HG03175 (cell line): Measurements from ENCODE around the gene CABP4.
"Not testable (repeated sequence)": the region's sequence is repeated elsewhere in the genome, so short reads cannot be mapped to it uniquely, and the experiment has no call there.

ENCODE experiments used
- ATAC-seq: cut with Tn5 transposase; IDR thresholded peaks from one replicate; pipeline ENCODE4 v1.9.1; 2021; ENCODE audit warnings: mild to moderate bottlenecking, moderate library complexity; ENCODE audit not compliant: unreplicated experiment

CABP4 gene

DNA sequence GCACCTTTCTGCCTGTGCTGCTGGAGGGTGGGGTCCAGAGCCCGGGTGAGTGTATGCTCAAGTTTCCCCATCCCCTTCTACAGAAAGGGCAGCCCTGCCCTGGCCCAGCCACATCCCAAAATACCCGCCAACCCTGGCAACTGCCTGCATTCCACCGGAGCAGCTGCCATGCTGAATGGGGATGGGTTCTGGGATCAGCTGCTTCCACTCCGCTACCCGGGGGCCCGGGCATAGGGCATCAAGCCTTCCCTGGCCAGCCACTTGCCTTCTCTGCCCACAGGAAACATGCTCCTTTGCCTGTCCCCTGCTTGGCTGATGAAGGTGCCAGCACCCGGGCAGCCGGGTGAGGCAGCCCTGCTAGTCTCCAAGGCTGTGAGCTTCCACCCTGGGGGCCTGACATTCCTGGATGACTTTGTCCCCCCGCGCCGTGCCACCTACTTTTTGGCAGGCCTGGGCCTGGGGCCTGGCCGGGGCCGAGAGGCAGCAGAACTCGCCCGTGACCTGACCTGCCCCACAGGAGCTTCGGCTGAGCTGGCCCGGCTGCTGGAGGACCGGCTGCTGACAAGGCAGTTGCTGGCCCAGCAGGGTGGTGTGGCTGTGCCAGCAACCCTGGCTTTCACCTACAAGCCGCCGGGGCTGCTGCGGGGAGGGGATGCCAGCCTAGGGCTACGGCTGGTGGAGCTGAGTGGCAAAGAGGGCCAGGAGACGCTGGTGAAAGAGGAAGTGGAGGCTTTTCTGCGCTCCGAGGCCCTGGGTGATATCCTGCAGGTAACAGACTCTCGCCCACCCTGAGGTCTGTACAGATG, 36.5 kb upstream of the CABP4 start:
- ATAC-seq: no peak

DNA sequence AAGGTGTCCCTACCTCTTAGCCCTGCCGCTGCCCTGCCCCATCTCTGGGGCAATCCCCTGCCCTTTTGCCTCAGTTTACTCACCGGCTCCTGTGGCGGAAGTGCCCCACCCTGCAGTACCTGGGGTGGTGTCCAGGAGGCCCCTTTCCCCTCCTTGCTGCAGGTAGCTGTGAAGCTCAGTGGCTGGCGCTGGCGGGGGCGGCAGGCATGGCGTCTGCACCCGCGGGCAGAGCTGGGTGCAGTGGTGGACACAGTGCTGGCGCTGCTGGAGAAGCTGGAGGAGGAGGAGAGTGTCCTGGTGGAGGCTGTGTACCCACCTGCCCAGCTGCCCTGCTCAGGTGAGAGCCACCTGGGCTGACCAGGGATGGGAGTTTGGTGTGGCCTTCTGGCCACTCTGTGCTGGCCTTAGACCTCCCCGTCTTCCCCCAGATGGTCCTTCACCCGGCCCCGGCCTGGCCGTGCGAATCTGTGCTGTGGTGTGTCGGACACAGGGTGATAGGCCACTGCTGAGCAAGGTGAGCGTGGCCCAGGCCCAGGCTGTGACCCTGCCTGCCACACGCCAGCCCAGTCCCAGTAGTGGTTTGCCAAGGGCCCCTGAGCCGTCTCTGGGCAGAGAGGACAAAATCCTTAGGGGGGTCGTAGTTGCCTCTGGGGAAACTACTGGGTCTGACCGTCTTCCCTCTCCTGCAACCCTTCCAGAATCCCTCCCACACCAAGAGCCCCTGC, 35.7 kb upstream of the CABP4 start:
- no peak for ATAC-seq

DNA sequence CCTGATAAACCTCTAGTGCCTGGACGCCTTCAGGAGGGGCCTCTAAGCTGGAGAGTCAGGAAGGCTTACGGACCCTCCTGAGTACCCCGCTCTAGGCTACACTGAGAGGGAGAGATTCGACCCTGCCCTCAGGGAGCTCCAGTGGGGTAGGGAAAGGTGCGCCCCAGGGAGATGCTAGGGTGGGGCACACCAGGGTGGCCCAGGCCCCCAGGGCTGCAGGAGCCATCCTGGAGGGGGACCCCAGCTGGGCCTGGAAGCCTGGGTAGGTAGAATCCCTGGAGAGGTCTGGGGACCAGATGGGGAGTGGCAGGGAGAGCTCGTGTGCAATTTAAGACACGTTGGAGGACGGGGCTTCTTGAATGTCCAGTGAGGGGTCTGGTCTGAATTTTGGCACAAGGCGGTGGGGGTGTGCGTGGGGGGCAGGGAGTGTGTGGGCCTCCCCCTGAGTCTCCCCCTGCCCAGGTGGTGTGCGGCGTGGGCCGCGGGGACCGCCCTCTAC, 35.0 kb upstream of the CABP4 start:
- no peak for ATAC-seq

DNA sequence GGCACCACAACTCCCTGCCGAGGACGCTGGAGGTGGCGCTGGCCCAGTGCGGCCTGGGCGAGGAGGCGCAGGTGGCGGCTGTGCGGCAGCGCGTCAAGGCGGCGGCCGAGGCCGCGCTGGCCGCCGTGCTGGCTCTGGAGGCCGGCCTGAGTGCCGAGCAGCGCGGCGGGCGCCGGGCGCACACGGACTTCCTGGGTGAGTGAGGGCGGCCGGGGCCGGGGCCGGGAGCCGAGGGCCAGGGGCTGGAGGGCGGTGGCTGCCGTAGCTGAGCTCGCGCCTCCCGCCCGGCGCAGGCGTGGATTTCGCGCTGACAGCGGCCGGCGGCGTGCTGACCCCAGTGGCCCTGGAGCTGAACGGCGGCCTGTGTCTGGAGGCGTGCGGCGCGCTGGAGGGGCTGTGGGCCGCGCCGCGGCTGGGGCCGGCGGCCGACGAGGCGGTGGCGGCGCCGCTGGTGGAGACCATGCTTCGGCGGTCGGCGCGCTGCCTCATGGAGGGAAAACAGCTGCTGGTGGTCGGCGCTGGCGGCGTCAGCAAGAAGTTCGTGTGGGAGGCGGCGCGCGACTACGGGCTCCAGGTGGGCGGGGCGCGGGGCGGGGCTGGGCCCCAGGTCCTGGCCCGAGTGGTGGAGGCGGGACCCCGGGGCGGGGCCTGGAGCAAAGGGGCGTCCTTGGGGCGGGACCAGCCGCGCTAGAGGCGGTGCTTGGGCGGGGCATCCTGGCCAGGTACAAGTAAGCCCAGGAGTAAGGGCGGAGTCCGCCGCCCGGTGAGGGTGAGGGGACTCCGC, 34.3 kb upstream of the CABP4 start:
- ATAC-seq: peak; percentile 86

DNA sequence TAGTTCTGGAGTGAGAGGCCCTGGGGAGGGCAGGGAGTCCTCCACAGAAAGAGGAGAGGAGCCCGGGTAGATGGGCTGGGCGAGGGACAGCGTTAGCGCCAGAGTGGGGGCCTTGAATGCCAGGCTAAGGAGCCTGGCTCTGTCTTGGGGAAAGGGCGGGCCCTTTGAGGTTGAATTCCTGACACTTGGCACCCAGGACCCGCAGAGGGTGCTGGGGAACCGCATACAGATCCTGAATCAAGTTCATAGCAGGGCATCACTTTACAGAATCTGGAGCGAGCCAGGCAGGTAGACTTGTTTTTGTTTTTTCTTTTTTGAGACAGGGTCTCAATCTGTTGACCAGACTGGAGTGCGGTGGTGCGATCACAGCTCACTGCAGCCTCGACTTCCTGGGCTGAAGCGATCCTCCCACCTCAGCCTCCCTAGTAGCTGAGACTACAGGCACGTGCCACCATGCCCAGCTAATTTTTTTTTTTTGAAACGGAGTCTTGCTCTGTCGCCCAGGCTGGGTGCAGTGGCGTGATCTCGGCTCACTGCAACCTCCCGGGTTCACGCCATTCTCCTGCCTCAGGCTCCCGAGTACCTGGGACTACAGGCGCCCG, 33.6 kb upstream of the CABP4 start:
- no peak for ATAC-seq

DNA sequence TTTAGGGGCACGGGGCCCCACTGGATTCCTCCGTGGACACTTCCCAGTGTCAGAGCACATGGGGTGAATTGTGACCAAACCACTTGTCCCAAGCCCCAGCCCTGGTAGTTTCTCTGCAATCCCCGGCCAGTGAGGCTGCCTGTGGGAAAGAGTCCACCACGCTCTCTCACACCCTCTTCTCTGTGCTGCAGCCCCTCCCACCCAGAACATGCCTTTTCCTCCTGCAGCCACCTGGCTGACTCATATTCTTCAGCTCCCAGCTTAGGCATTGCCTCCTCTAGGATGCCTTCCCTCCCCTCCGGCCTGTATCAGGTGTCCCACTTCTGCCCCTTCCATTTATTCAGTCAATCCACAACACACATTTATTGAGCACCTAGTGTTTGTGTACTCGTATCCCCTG, 32.3 kb upstream of the CABP4 start:
- ATAC-seq: no peak

DNA sequence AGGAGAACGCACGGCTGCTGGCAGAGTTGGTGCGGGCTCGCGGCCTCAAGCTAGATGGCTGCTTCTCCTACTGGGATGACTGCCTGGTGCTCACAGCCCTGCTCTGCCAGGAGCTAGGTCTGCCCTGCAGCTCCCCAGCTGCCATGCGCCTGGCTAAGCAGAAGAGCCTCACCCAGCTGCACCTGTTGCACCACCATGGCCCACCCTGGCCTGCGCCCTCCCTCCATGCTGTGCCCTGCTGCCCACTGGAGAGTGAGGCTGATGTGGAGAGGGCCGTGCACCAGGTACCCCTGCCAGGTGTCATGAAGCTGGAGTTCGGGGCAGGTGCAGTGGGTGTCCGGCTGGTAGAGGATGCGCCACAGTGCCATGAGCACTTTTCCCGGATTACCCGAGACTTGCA, 31.7 kb upstream of the CABP4 start:
- ATAC-seq: no peak

DNA sequence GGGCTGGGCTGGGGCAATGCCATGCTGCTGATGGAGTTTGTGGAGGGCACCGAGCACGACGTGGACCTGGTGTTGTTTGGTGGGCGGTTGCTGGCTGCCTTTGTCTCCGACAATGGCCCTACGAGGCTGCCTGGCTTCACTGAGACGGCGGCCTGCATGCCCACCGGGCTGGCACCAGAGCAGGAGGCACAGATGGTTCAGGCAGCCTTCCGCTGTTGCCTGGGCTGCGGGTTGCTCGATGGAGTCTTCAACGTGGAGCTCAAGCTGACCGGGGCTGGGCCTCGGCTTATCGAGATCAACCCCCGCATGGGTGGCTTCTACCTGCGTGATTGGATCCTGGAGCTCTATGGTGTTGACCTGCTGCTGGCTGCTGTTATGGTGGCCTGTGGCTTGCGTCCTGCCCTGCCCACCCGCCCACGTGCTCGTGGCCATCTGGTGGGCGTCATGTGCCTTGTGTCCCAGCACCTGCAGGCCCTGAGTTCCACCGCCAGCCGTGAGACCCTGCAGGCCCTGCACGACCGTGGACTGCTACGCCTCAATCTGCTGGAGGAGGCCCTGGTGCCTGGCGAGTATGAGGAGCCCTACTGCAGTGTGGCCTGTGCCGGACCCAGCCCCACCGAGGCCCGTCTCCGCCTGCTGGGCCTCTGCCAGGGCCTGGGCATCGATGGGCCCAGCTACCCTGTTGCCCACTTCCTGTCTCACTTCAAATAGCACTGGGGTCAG, 31.1 kb upstream of the CABP4 start:
- ATAC-seq: no peak

DNA sequence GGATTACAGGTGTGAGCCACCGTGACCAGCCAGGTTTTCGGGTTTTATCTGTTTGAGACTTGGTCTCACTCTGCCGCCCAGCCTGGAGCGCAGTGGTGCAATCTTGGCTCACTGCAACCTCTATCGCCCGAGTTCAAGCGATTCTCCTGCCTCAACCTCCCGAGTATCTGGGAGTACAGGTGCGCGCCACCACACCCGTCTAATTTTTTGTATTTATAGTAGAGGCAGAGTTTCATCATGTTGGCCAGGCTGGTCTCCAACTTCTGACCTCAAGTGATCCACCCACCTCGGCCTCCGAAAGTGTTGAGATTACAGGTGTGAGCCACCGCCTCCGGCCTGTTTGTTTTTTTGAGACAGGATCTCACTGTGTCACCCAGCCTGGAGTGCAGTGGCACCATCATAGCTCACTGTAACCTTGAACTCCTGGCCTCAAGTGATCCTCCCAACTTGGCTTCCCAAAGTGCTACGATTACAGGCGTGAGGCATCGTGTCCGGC, 27.7 kb upstream of the CABP4 start:
- not testable (repeated sequence) for ATAC-seq

DNA sequence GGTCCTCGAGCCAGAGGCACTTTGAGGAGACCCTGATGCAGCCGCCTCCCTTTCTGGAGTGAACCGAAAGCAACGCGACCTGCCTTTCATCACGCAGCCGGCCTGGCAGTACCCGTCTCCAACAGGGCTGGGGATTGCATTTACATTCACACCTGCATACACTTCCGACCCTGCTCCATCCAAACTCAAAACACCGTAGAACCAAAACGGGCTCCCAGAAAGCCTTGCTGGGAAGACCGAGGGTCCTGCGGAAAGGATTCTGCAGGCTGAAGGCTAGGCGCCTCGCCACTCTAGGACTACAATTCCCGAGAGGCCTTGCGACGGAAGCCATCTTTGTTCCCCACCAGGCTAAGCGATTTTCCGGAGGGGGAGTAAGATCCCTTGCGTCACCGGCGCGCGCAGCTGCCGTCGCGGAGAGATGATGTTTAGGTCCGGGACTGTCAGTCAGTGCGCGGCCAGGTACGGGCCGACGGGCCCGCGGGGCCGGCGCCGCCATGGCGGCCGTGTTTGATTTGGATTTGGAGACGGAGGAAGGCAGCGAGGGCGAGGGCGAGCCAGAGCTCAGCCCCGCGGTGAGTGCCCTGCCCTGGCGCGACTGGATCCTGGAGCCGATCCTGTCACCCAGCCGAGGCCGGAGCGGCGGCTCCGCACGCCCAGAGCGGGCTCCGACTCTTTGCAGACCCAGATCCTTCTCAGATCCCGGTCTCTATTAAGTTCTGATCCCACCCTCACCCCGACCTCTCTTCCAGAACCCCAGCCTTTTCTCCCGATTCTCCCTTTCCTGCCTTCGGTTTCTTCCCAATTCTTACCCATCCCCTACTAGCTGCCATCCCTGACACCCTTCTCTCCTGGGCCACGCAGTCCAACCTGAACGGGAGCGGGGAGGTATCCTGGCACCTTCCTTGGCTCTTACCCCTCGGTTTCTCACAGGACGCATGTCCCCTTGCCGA, 26.8 kb upstream of the CABP4 start, which contains the start of gene RPS6KB2:
TSS of gene RPS6KB2 (plus strand) at position 443 of the 950 bp plus-strand sequence. CDS start at position 495, 52 bp downstream.
- peak; percentile 85 for ATAC-seq

DNA sequence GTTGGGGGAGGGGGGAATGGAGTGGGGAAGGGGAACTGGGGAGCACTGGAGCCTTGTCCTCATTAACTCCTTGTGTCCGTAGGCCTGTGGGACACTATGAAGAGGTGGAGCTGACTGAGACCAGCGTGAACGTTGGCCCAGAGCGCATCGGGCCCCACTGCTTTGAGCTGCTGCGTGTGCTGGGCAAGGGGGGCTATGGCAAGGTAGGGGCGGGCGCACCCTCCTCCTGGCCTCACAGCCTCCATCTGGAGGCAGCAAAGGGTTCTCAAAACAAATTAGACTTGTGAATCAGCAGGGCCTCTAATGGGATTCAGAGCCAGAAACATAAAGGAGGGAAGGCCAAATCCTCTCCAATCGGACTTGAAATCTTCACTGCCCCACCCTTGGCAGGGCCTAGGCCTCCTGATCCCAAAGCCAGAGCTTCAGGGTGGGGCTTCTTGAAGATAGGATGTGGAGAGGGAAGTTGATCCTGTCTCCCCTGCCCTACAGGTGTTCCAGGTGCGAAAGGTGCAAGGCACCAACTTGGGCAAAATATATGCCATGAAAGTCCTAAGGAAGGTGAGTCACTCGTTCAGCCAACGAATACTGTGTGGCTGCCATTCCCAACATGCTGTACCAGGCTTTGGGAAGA, 26.0 kb upstream of the CABP4 start:
- ATAC-seq: no peak

DNA sequence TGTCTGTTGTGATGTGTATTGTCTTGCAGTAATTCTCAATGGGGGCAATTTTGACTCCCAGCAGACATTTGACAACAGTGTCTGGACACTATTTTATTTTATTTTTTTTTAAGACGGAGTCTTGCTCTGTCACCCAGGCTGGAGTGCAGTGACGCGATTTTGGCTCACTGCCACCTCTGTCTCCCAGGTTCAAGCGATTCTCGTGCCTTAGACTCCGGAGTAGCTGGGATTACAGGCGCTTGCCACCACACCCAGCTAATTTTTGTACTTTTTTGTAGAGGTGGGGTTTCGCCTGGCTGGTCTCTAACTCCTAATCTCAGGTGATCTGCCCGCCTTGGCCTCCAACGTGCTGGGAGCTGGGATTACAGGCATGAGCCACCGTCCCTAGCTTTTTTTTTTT, 25.4 kb upstream of the CABP4 start:
- ATAC-seq: no peak

DNA sequence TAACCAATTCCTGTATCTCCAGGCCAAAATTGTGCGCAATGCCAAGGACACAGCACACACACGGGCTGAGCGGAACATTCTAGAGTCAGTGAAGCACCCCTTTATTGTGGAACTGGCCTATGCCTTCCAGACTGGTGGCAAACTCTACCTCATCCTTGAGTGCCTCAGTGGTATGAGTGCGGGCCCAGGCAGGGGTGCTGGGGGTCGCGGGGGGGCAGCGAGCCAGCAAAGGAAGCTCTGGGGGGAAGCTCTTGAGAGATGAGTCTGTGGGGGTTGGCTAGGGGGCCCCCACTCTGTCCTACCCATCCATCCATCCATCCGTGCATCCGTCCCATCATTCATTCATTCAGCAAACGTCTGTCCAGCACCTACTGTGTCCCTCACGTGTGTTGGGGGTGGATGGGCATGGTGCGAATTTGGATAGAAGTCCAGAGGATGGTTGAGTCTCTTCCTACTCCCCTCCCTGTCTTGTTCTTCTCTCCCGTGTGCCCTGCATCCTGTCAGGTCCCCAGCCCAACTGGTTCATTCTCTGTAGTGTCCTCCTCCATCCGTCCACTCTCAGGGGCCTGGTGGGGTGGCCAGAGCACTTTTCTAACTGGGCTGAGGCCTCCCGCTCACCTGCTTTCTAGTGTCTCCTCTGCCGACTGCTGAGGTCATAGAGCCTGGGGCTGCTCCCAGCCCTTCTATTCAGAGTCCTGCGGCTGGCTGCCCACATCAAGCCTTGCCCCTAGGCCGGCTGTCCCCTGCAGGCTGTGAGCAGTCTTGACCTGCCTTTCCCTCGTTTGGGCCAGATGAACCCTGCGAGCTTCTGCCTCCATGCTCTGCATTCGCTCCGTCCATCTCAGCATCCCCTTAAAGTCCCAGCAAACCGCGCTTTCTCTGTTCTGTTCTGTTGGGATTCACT, 23.6 kb upstream of the CABP4 start:
- no peak for ATAC-seq

DNA sequence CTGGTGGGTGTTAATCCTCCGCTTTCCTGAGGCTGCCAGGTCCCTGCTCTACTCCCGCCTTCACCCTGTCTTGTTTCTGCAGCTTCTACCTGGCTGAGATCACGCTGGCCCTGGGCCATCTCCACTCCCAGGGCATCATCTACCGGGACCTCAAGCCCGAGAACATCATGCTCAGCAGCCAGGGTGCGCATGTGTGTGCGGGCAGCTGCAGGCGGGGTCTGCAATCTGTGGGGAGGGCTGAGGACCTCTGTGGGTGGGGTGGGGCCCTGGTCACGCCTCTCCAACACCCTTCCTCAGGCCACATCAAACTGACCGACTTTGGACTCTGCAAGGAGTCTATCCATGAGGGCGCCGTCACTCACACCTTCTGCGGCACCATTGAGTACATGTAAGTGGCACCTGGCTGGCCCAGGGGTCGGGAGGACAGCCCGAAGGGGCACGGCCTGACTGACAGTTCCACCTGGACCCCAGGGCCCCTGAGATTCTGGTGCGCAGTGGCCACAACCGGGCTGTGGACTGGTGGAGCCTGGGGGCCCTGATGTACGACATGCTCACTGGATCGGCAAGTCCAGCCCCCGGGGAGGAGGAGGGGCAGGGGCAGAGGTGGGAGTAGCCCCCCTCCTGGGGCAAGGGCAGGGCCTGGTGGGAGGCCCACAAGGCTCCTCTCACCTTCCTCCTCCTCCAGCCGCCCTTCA, 22.4 kb upstream of the CABP4 start:
- ATAC-seq: no peak

DNA sequence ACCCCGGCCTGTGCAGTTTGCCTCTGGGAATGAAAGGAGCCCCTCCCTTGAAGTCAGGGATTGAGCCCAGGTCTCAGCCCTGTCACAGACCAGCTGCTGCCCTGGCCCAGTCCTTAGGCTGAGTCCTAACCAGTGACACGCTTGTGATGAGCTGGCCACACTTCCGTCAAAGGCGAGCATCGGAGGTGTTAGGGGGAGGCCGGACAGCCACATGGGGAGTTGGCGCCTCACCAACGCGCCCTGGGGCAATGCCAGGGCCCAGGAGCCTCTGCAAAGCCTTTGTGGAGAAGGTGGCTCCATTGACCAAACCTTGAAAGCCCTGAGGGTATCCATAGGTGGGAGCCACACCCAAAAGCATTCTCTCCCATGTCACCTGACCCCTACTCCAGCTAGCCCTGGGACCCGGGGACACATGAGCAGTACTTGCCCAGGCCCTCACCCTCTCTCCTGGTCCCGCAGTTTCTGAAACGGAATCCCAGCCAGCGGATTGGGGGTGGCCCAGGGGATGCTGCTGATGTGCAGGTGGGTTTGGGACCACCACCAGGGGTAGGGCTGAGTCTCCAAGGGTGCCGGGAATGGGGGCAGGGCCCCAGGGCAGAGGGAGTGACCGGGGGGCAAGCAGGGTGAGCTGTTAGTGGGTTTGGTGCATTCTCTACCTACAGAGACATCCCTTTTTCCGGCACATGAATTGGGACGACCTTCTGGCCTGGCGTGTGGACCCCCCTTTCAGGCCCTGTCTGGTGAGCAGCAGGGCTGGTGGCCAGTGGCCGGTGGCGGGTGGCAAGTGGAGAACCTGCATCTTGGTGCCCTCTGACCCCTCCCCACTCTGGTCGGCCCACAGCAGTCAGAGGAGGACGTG, 21.4 kb upstream of the CABP4 start:
- ATAC-seq: no peak

DNA sequence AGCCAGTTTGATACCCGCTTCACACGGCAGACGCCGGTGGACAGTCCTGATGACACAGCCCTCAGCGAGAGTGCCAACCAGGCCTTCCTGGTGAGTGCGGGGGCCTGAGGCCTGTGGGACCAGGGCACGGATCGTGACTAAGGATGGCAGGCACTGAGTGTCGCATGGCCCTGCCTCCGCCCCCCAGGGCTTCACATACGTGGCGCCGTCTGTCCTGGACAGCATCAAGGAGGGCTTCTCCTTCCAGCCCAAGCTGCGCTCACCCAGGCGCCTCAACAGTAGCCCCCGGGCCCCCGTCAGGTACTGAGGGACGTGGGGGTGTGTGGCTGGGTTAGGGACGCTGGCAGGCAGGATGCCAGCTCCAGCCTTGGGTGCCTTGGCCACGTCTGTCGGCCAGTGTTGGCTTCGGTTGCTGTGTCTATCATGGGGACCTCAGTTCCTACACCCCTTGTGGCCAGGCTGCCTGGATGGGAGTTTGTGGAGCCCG, 20.7 kb upstream of the CABP4 start:
- no peak for ATAC-seq
